SJSA1 (cell line): ENCODE results near the gene AATF. TPM values are rescaled to one million over a fixed set of nuclear protein-coding genes. Genes with fewer than 3 reads are reported as not detected.
A peak's percentile ranks its signal among the peaks of the same experiment; 100 is the strongest.
"Not testable (repeated sequence)": the region's sequence is repeated elsewhere in the genome, so short reads cannot be mapped to it uniquely, and the experiment has no call there.

Source experiments
- DNase-seq, 2 experiments: peaks; one replicate each; pipeline ENCODE4 v3.0.0-alpha.2; 2015 to 2020; ENCODE audit warnings: low spot score in 2 of 2, low read depth in 1 of 2
- H3K27ac ChIP-seq: fragments of 250-450 bp; sonication (Bioruptor Pico); 2 replicates; pipeline ENCODE4 v1.5.1; 2020; ENCODE audit warnings: mild to moderate bottlenecking, moderate library complexity
- H3K27me3 ChIP-seq: fragments of 250-450 bp; sonication (Bioruptor Pico); replicated peaks from 2 replicates; pipeline ENCODE4 v1.5.1; 2020; ENCODE audit warnings: mild to moderate bottlenecking, moderate library complexity
- H3K36me3 ChIP-seq: fragments of 250-450 bp; sonication (Bioruptor Pico); 2 replicates; pipeline ENCODE4 v1.5.1; 2020; ENCODE audit warnings: mild to moderate bottlenecking
- H3K4me1 ChIP-seq: fragments of 250-450 bp; sonication (Bioruptor Pico); replicated peaks from 2 replicates; pipeline ENCODE4 v1.6.1; 2021; ENCODE audit warnings: mild to moderate bottlenecking
- H3K4me3 ChIP-seq: fragments of 250-450 bp; sonication (Bioruptor Pico); 2 replicates; pipeline ENCODE4 v1.5.1; 2020; ENCODE audit warnings: mild to moderate bottlenecking
- H3K9me3 ChIP-seq: fragments of 250-450 bp; sonication (Bioruptor Pico); replicated peaks from 2 replicates; pipeline ENCODE4 v1.5.1; 2020; ENCODE audit warnings: mild to moderate bottlenecking
- total RNA-seq: library from RNA; depleted of rRNA; stranded (reverse); fragments of >200 nt; shearing (Covaris generic); gene quantifications from 2 replicates; pipeline ENCODE4 v1.2.3, GENCODE V29; 2014

Gene AATF
- total RNA-seq, 1 experiment from 2014 or later = 52.2 TPM

GRCh38 chr17:37062021-37062420 lies 113.3 kb downstream of the AATF start:
- Histone ChIP-seq H3K4me1 (peaks cover 8% of the 10 kb centered on the region; the same call in 1 of the 2 replicates), H3K4me3 (no peak overlapping the region), H3K9me3 (no peaks in the 10 kb centered on the region), H3K27me3 (no peaks in the 10 kb centered on the region), H3K36me3 (no peaks in the 10 kb centered on the region), H3K27ac (no peak overlapping the region)
- no peak for DNase-seq

- H3K27ac ChIP-seq = no peak overlapping the region
- H3K36me3 ChIP-seq = no peaks in the 10 kb centered on the region
- H3K4me1 ChIP-seq = peaks cover 17% of the 10 kb centered on the region; the same call in 1 of the 2 replicates
- no peaks in the 10 kb centered on the region for H3K27me3 ChIP-seq
- DNase-seq = no peak
- H3K4me3 ChIP-seq = no peak overlapping the region
- no peaks in the 10 kb centered on the region for H3K9me3 ChIP-seq
Measured at GRCh38 chr17:37064206-37064605, 115.5 kb downstream of the AATF start.

DNA sequence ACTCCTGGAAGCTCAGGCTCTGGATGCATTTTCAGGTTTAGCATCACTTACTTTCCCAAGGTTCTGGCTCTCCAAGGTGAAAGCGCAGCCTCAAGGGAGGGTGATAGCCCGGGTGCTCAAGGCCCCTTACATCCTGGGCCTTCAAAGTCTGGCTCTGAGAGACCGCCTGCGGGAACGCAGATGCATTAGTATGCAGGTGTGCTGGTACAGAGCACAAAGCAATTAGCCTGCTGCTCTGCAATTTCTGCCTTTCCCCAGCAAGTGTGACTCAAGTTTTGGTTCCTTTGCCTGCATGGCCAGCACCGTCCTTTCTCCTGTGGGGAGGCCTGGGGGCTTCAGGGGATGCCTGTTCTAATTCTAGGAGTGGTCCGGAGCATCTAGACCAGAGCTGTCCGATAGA lies 116.2 kb downstream of the AATF start:
- Histone ChIP-seq H3K27ac (no peak overlapping the region), H3K4me3 (no peak overlapping the region), H3K9me3 (no peaks in the 10 kb centered on the region), H3K27me3 (no peaks in the 10 kb centered on the region), H3K4me1 (peaks cover 15% of the 10 kb centered on the region; the same call in 1 of the 2 replicates), H3K36me3 (no peaks in the 10 kb centered on the region)
- no peak for DNase-seq

GRCh38 chr17:37065486-37066321 lies 117.0 kb downstream of the AATF start:
- no peaks in the 10 kb centered on the region for H3K27me3 ChIP-seq
- H3K27ac ChIP-seq = no peak overlapping the region
- no peaks in the 10 kb centered on the region for H3K9me3 ChIP-seq
- H3K36me3 ChIP-seq = no peaks in the 10 kb centered on the region
- DNase-seq = no peak
- H3K4me1 ChIP-seq = peaks cover 8% of the 10 kb centered on the region; the same call in 1 of the 2 replicates
- no peak overlapping the region for H3K4me3 ChIP-seq

GRCh38 chr17:37066322-37067255 lies 117.8 kb downstream of the AATF start:
- no peaks in the 10 kb centered on the region for H3K27me3 ChIP-seq
- peaks cover 8% of the 10 kb centered on the region; the same call in 1 of the 2 replicates for H3K4me1 ChIP-seq

GRCh38 chr17:37067555-37068111 lies 118.9 kb downstream of the AATF start:
- no peaks in the 10 kb centered on the region for H3K27me3 ChIP-seq
- no peaks in the 10 kb centered on the region for H3K36me3 ChIP-seq
- peak; percentile 31 to 69 for DNase-seq
- no peak overlapping the region for H3K4me3 ChIP-seq
- no peaks in the 10 kb centered on the region for H3K9me3 ChIP-seq
- peaks cover 8% of the 10 kb centered on the region; the same call in 1 of the 2 replicates for H3K4me1 ChIP-seq
- H3K27ac ChIP-seq = no peak overlapping the region

More at GRCh38 chr17:37066322-37067255, 117.8 kb downstream of the AATF start:
- Histone ChIP-seq H3K27ac (no peak overlapping the region), H3K4me3 (no peak overlapping the region), H3K9me3 (no peaks in the 10 kb centered on the region), H3K36me3 (no peaks in the 10 kb centered on the region)
- no peak for DNase-seq

GRCh38 chr17:37068266-37068665 lies 119.5 kb downstream of the AATF start:
- no peak for DNase-seq
- Histone ChIP-seq H3K9me3 (no peaks in the 10 kb centered on the region), H3K36me3 (no peaks in the 10 kb centered on the region), H3K27ac (no peak overlapping the region), H3K4me3 (no peak overlapping the region), H3K4me1 (peaks cover 8% of the 10 kb centered on the region; the same call in 1 of the 2 replicates), H3K27me3 (no peaks in the 10 kb centered on the region)

GRCh38 chr17:37069087-37069486 lies 120.3 kb downstream of the AATF start:
- no peak overlapping the region for H3K4me3 ChIP-seq
- no peaks in the 10 kb centered on the region for H3K27me3 ChIP-seq
- peaks cover 8% of the 10 kb centered on the region; the same call in 1 of the 2 replicates for H3K4me1 ChIP-seq
- no peaks in the 10 kb centered on the region for H3K9me3 ChIP-seq
- H3K36me3 ChIP-seq = no peaks in the 10 kb centered on the region
- no peak for DNase-seq
- no peak overlapping the region for H3K27ac ChIP-seq

DNA sequence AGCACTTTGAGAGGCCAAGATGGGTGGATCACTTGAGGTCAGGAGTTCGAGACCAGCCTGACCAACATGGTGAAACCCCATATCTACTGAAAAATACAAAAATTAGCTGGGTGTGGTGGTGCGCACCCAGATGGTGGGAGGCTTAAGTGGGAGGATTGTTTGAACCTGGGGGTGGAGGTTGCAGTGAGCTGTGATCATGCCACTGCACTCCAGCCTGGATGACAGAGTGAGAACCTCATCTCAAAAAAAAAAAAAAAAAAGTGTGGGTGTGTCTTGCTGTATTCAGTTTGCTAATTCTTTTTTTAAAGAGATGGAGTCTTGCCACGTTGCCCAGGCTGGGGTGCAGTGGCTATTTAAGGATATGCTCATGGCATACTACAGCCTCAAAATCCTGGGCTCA lies 124.7 kb downstream of the AATF start:
- not testable (repeated sequence) for H3K36me3 ChIP-seq, H3K27ac ChIP-seq, H3K4me3 ChIP-seq, H3K9me3 ChIP-seq, DNase-seq, H3K27me3 ChIP-seq, H3K4me1 ChIP-seq

GRCh38 chr17:37079065-37079708 lies 130.4 kb downstream of the AATF start:
- H3K27ac ChIP-seq = no peak overlapping the region
- DNase-seq = no peak
- no peaks in the 10 kb centered on the region for H3K27me3 ChIP-seq
- no peak overlapping the region for H3K4me3 ChIP-seq
- no peaks in the 10 kb centered on the region for H3K36me3 ChIP-seq
- no peaks in the 10 kb centered on the region for H3K4me1 ChIP-seq
- H3K9me3 ChIP-seq = no peaks in the 10 kb centered on the region

- Histone ChIP-seq H3K27me3 (no peaks in the 10 kb centered on the region), H3K4me1 (no peaks in the 10 kb centered on the region), H3K36me3 (0 out of 2 replicates have a peak, but pooled peaks cover under 1% of the 10 kb centered on the region), H3K9me3 (no peaks in the 10 kb centered on the region), H3K27ac (no peak overlapping the region), H3K4me3 (no peak overlapping the region)
- no peak for DNase-seq
Measured at GRCh38 chr17:37079735-37080134, 131.0 kb downstream of the AATF start.

DNA sequence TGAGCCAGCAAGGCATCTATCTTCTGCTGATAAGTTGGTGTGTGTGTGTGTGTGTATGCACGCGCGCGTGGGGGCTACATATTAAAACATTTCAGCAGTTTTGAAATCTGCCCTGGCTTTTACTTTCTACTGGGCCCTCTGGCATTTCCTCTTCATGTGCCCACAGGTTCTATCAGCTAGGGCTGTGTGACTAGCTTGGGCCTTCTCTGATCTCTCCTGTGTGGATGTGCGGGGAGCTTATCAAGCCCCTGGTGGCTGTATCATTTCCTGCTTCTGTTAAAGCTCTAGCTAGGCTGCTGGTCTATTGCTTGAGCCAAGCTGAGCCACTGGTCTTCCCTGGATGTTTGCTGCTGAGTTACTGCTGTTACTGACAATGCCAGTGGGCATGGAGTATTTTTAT lies 132.5 kb downstream of the AATF start:
- Histone ChIP-seq H3K9me3 (no peaks in the 10 kb centered on the region), H3K4me1 (no peaks in the 10 kb centered on the region), H3K27me3 (no peaks in the 10 kb centered on the region), H3K4me3 (no peak overlapping the region), H3K36me3 (peaks cover 11% of the 10 kb centered on the region; the same call in 1 of the 2 replicates), H3K27ac (no peak overlapping the region)
- no peak for DNase-seq

DNA sequence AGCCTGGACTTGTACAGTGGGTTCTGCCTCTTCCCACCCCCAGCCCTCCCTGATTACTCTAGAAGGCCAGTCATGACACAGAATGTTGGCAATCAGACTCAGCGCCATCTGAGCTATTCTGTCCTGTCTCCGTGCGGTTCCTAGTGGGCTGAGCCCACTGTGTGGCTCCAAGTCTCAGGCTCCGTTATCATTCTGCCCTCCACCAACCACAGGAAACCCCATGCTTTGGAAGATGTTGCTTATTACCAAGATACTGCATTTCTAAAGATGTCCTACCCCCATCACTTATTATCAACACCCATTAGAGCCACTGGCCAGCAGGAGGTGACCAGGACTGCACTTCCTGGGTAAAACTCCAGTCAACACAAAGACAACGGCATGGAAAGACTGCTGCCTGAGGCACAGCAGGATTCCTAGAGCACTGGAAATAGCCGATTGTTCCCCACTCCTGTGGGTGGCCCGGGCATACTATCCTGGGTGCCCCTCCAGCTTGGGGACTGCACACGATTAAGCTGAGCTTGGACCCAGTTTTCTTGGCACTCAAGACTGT lies 133.6 kb downstream of the AATF start:
- Histone ChIP-seq H3K4me3 (no peak overlapping the region), H3K27ac (no peak overlapping the region), H3K9me3 (no peaks in the 10 kb centered on the region), H3K4me1 (no peaks in the 10 kb centered on the region), H3K27me3 (no peaks in the 10 kb centered on the region), H3K36me3 (peaks cover 16% of the 10 kb centered on the region)
- DNase-seq = no peak
